SK-N-SH (cell line): ENCODE results near the gene PLXNA4. TPM values are rescaled to one million over a fixed set of nuclear protein-coding genes. Genes with fewer than 3 reads are reported as not detected.

ENCODE experiments used
- CTCF ChIA-PET: fragments of 300-600, 350-600 bp; formaldehyde crosslinking; extraction: SDS; loops from one replicate; lab custom pipeline; 2021; lab: Yijun Ruan, JAX
- POLR2A ChIA-PET: fragments of 350-600 bp; sonication (Branson Sonifier 250); formaldehyde crosslinking; extraction: SDS; loops from one replicate; lab custom pipeline; 2020; ENCODE audit warnings: antibody characterized with exemption, inconsistent platforms; lab: Yijun Ruan, JAX
- DNase-seq: peaks from one replicate; pipeline ENCODE4 v3.0.0; 2012
- H2AFZ ChIP-seq: fragments of 200-600 bp; sonication (generic); 2 replicates; pipeline ENCODE4 v1.8.1; 2016; ENCODE audit warnings: antibody characterized with exemption, mild to moderate bottlenecking, low read depth
- H3F3A ChIP-seq: fragments of 200-600 bp; sonication (generic); replicated peaks from 2 replicates; pipeline ENCODE3; 2016; ENCODE audit warnings: antibody characterized with exemption, mild to moderate bottlenecking; ENCODE audit not compliant: insufficient read depth
- H3K27ac ChIP-seq, 2 experiments: fragments of 200-500 bp in 1 of 2; fragments of 200-600 bp in 1 of 2; sonication (Bioruptor generic) in 1 of 2; sonication (generic), shearing (Covaris generic) in 1 of 2; 2 replicates each; pipeline versions ENCODE4 v1.5.1 to v1.6.1; 2014 to 2016; ENCODE audit warnings: low read depth in 2 of 2, inconsistent platforms in 1 of 2, low read length in 1 of 2, mild to moderate bottlenecking in 1 of 2, mixed read lengths in 1 of 2
- H3K27me3 ChIP-seq: fragments of 200-600 bp; sonication (generic), shearing (Covaris generic); 2 replicates; pipeline ENCODE4 v1.6.1; 2016; ENCODE audit warnings: mixed run types; ENCODE audit not compliant: insufficient read depth
- H3K36me3 ChIP-seq, 2 experiments: fragments of 200-500 bp in 1 of 2; fragments of 200-600 bp in 1 of 2; sonication (Bioruptor generic) in 1 of 2; sonication (generic) in 1 of 2; replicated peaks in 1 of 2; 2 replicates each; pipeline versions ENCODE3 to v1.5.1; 2014 to 2016; ENCODE audit warnings: low read length in 1 of 2, mild to moderate bottlenecking in 1 of 2; ENCODE audit not compliant: insufficient read depth in 2 of 2, control insufficient read depth in 1 of 2
- H3K4me1 ChIP-seq, 2 experiments: fragments of 200-500 bp in 1 of 2; fragments of 200-600 bp in 1 of 2; sonication (Bioruptor generic) in 1 of 2; sonication (generic), shearing (Covaris generic) in 1 of 2; 2 replicates each; pipeline versions ENCODE4 v1.5.1 to v1.6.1; 2014 to 2016; ENCODE audit warnings: low read depth in 1 of 2, low read length in 1 of 2, mixed run types in 1 of 2; ENCODE audit not compliant: insufficient read depth in 2 of 2, control insufficient read depth in 1 of 2
- H3K4me2 ChIP-seq: fragments of 200-600 bp; sonication (generic), shearing (Covaris generic); 2 replicates; pipeline ENCODE4 v1.6.1; 2017; ENCODE audit warnings: mixed run types
- H3K4me3 ChIP-seq, 2 experiments: fragments of 200-500 bp in 1 of 2; fragments of 200-600 bp in 1 of 2; sonication (Bioruptor generic) in 1 of 2; sonication (generic), shearing (Covaris generic) in 1 of 2; 2 replicates each; pipeline versions ENCODE4 v1.5.1 to v1.8.1; 2014 to 2016; ENCODE audit warnings: low read depth in 2 of 2, inconsistent platforms in 1 of 2, low read length in 1 of 2, mild to moderate bottlenecking in 1 of 2, mixed read lengths in 1 of 2, moderate library complexity in 1 of 2
- H3K79me2 ChIP-seq: fragments of 200-600 bp; sonication (generic); 2 replicates; pipeline ENCODE4 v1.8.1; 2017; ENCODE audit warnings: mild to moderate bottlenecking; ENCODE audit not compliant: insufficient read depth
- H3K9ac ChIP-seq: fragments of 200-600 bp; sonication (generic); 2 replicates; pipeline ENCODE4 v1.6.1; 2017; ENCODE audit warnings: mixed run types
- H3K9me2 ChIP-seq: fragments of 200-600 bp; sonication (generic); 2 replicates; pipeline ENCODE4 v1.6.1; 2017; ENCODE audit warnings: mixed run types
- H3K9me3 ChIP-seq: fragments of 200-600 bp; sonication (generic); 2 replicates; pipeline ENCODE4 v1.6.1; 2017; ENCODE audit warnings: mixed run types, mild to moderate bottlenecking, moderate library complexity
- H4K20me1 ChIP-seq: fragments of 200-600 bp; sonication (generic); 2 replicates; pipeline ENCODE4 v1.6.1; 2017; ENCODE audit warnings: mild to moderate bottlenecking, mixed run types; ENCODE audit not compliant: insufficient read depth
- ELF1 ChIP-seq: IDR thresholded peaks from 2 replicates; pipeline ENCODE4 v1.4.0; 2012
- EP300 ChIP-seq, 2 experiments: IDR thresholded peaks; 2 replicates each; pipeline versions ENCODE4 v1.4.0 to v1.6.1; 2012; ENCODE audit warnings: borderline replicate concordance in 1 of 2, low read depth in 1 of 2, low read length in 1 of 2
- GATA2 ChIP-seq: sonication (generic); formaldehyde crosslinking; IDR thresholded peaks from 2 replicates; pipeline ENCODE4 v1.5.0; 2020; ENCODE audit warnings: mild to moderate bottlenecking, missing genetic modification reagents
- JUND ChIP-seq: IDR thresholded peaks from 2 replicates; pipeline ENCODE4 v1.4.0; 2012
- MXI1 ChIP-seq: IDR thresholded peaks from 2 replicates; pipeline ENCODE4 v1.6.1; 2012; ENCODE audit warnings: mild to moderate bottlenecking, low read depth, low read length, improper control_type of control experiment
- RCOR1 ChIP-seq: fragments of 150-350 bp; IDR thresholded peaks from 2 replicates; pipeline ENCODE4 v1.6.1; 2017; ENCODE audit warnings: antibody characterized with exemption, low read length
- RFX5 ChIP-seq: IDR thresholded peaks from 2 replicates; pipeline ENCODE4 v1.6.1; 2012; ENCODE audit warnings: mild to moderate bottlenecking, improper control_type of control experiment, low read length
- SIN3A ChIP-seq: IDR thresholded peaks from 2 replicates; pipeline ENCODE4 v1.6.1; 2012; ENCODE audit warnings: low read depth, mild to moderate bottlenecking, low read length, moderate library complexity, borderline replicate concordance
- SMC3 ChIP-seq: IDR thresholded peaks from 2 replicates; pipeline ENCODE4 v1.6.1; 2012; ENCODE audit warnings: low read depth, low read length, improper control_type of control experiment
- YY1 ChIP-seq: IDR thresholded peaks from 2 replicates; pipeline ENCODE4 v1.4.0; 2012; ENCODE audit warnings: low read depth, mild to moderate bottlenecking
- WGBS: methylation state at CpG from one replicate; pipeline ENCODE4 v1.1.6; 2017; ENCODE audit warnings: low lambda C conversion rate; 5-methylcytosine and 5-hydroxymethylcytosine counted together
- polyA plus RNA-seq, 3 experiments: library from polyadenylated mRNA; depleted of rRNA; stranded (reverse); fragments of >200 nt; gene quantifications; 2 replicates each; pipeline ENCODE4 v1.2.3, GENCODE V29; 2012
- TF ChIP-seq, protein P1 (sequence below): IDR thresholded peaks from 2 replicates; pipeline ENCODE4 v1.4.0; 2012; ENCODE audit warnings: low read depth, borderline replicate concordance
- TF ChIP-seq, protein P2 (sequence below): IDR thresholded peaks from 2 replicates; pipeline ENCODE4 v1.4.0; 2012; ENCODE audit warnings: low read depth, borderline replicate concordance
- TF ChIP-seq, protein P3 (sequence below): IDR thresholded peaks from 2 replicates; pipeline ENCODE4; 2012
- TF ChIP-seq, protein P4 (sequence below): fragments of 150-350 bp; IDR thresholded peaks from 2 replicates; pipeline ENCODE4 v1.6.1; 2016; ENCODE audit warnings: mild to moderate bottlenecking, low read depth, low read length
- TF ChIP-seq, protein P5 (sequence below): IDR thresholded peaks from 2 replicates; pipeline ENCODE4 v1.6.1; 2012; ENCODE audit warnings: mild to moderate bottlenecking, low read depth, low read length, moderate library complexity

PLXNA4 gene
- polyA plus RNA-seq, 1 of the 3 experiments (the other 2 are of a cell fraction), result 2.4 TPM

DNA sequence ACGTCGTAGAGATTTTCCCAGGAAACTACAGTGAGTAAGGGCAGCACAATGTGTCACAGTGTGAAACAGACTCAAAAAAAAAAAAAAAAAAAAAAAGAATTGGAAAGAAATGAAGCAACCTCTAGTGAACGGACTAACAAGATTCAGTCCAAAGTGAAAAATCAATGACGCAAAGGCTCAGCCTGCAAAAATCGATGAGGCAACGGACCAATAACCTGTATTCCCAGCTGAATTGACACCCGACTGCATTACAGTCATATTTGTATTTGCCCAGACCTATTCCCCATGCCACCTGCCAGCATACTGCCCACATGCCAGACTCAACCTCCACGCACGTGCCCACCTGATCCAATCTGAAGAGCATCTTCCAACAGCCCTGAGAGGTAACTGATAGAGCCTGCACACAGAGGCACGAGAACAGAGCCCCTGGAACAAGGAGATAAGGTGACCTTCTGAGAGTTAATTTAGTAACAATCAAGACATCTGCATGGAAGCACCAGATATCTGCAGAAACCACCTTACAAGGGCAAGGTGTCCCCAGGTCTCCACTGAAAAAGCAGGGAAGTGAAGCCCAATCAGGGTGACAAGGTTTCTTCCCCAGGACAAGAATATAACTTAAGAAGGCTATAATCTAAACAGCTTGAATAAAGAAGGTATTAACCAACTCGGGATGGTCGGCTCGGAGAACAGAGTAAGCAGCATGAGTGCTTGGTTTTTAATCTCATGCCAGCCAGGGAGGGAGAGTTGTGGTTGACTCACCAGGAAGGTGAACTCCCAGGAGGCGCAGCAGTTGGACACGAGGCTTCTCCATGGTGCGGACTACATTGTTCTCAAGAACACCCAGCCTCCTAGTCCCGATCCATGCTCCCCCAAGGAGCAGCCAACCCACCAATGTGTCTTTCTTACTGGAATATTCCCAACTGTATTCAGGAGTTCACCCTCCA lies 48.5 kb downstream of the PLXNA4 start:
- Histone ChIP-seq H4K20me1 (no peaks in the 10 kb centered on the region; the same call in 1 of the 2 replicates), H3K4me1 (no peaks in the 10 kb centered on the region), H3K79me2 (no peaks in the 10 kb centered on the region), H3K36me3 (no peaks in the 10 kb centered on the region), H2AFZ (no peak overlapping the region), H3K27me3 (no peaks in the 10 kb centered on the region), H3K9ac (no peak overlapping the region), H3K4me2 (no peak overlapping the region), H3K27ac (no peak overlapping the region), H3K9me2 (no peaks in the 10 kb centered on the region), H3F3A (no peaks in the 10 kb centered on the region), H3K9me3 (no peaks in the 10 kb centered on the region), H3K4me3 (no peak overlapping the region)
- CTCF ChIA-PET, result interaction anchor here (0.9 kb wide), 1 partner anchor 17 kb away, joined by 3 read pairs; no protein-coding TSS in a partner anchor
- no peak for DNase-seq
- POLR2A ChIA-PET, result no interaction called here
- TF ChIP-seq, protein P1, sequence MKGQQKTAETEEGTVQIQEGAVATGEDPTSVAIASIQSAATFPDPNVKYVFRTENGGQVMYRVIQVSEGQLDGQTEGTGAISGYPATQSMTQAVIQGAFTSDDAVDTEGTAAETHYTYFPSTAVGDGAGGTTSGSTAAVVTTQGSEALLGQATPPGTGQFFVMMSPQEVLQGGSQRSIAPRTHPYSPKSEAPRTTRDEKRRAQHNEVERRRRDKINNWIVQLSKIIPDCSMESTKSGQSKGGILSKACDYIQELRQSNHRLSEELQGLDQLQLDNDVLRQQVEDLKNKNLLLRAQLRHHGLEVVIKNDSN, result no peak
- TF ChIP-seq GATA2 (CRISPR knock-in tag) (no peak), SIN3A (no peak), JUND (no peak), EP300 (IDR thresholded peaks at IDR 0.05; ENCODE audit: borderline replicate concordance in 1 of 2, low read depth in 1 of 2, low read length in 1 of 2) (no peak), ELF1 (no peak), SMC3 (no peak), MXI1 (no peak), RCOR1 (no peak), RFX5 (no peak), YY1 (no peak)
- TF ChIP-seq, protein P2, sequence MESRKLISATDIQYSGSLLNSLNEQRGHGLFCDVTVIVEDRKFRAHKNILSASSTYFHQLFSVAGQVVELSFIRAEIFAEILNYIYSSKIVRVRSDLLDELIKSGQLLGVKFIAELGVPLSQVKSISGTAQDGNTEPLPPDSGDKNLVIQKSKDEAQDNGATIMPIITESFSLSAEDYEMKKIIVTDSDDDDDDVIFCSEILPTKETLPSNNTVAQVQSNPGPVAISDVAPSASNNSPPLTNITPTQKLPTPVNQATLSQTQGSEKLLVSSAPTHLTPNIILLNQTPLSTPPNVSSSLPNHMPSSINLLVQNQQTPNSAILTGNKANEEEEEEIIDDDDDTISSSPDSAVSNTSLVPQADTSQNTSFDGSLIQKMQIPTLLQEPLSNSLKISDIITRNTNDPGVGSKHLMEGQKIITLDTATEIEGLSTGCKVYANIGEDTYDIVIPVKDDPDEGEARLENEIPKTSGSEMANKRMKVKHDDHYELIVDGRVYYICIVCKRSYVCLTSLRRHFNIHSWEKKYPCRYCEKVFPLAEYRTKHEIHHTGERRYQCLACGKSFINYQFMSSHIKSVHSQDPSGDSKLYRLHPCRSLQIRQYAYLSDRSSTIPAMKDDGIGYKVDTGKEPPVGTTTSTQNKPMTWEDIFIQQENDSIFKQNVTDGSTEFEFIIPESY, result no peak
- TF ChIP-seq, protein P3, sequence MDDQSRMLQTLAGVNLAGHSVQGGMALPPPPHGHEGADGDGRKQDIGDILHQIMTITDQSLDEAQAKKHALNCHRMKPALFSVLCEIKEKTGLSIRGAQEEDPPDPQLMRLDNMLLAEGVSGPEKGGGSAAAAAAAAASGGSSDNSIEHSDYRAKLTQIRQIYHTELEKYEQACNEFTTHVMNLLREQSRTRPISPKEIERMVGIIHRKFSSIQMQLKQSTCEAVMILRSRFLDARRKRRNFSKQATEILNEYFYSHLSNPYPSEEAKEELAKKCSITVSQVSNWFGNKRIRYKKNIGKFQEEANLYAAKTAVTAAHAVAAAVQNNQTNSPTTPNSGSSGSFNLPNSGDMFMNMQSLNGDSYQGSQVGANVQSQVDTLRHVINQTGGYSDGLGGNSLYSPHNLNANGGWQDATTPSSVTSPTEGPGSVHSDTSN, result no peak
- TF ChIP-seq, protein P4, sequence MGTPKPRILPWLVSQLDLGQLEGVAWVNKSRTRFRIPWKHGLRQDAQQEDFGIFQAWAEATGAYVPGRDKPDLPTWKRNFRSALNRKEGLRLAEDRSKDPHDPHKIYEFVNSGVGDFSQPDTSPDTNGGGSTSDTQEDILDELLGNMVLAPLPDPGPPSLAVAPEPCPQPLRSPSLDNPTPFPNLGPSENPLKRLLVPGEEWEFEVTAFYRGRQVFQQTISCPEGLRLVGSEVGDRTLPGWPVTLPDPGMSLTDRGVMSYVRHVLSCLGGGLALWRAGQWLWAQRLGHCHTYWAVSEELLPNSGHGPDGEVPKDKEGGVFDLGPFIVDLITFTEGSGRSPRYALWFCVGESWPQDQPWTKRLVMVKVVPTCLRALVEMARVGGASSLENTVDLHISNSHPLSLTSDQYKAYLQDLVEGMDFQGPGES, result no peak
- TF ChIP-seq, protein P5, sequence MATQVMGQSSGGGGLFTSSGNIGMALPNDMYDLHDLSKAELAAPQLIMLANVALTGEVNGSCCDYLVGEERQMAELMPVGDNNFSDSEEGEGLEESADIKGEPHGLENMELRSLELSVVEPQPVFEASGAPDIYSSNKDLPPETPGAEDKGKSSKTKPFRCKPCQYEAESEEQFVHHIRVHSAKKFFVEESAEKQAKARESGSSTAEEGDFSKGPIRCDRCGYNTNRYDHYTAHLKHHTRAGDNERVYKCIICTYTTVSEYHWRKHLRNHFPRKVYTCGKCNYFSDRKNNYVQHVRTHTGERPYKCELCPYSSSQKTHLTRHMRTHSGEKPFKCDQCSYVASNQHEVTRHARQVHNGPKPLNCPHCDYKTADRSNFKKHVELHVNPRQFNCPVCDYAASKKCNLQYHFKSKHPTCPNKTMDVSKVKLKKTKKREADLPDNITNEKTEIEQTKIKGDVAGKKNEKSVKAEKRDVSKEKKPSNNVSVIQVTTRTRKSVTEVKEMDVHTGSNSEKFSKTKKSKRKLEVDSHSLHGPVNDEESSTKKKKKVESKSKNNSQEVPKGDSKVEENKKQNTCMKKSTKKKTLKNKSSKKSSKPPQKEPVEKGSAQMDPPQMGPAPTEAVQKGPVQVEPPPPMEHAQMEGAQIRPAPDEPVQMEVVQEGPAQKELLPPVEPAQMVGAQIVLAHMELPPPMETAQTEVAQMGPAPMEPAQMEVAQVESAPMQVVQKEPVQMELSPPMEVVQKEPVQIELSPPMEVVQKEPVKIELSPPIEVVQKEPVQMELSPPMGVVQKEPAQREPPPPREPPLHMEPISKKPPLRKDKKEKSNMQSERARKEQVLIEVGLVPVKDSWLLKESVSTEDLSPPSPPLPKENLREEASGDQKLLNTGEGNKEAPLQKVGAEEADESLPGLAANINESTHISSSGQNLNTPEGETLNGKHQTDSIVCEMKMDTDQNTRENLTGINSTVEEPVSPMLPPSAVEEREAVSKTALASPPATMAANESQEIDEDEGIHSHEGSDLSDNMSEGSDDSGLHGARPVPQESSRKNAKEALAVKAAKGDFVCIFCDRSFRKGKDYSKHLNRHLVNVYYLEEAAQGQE, result no peak
- 64% methylated on average over 16 of the region's 17 CpGs for WGBS
